Left colon (tissue), 2 donors: ENCODE data around the gene TBC1D7. TPM values are rescaled to one million over a fixed set of nuclear protein-coding genes. Genes with fewer than 3 reads are reported as not detected.

ENCODE experiments used
- ATAC-seq: fragments of 200-7000 bp; cut with Tn5 transposase; one replicate; pipeline ENCODE4 v1.9.1; 2020; ENCODE audit warnings: mild to moderate bottlenecking, moderate library complexity
- DNase-seq, 2 donors: peaks; one replicate each; pipeline ENCODE4 v3.0.0-alpha.2; 2020
- intact Hi-C, 2 donors: fragments of 100-400 bp; cut with DNase I in 1 of 2; cut with micrococcal nuclease in 1 of 2; formaldehyde crosslinking; loops; one replicate each; pipeline versions ENCODE4 v1.11.2 to v1.14.0; 2022; cut with DNase I, micrococcal nuclease
- total RNA-seq, 2 donors: library from RNA; stranded (reverse); fragmentation: NEBNext Ultra II Directional; extraction: Animal tissue kit (Norgen Biotek cat#: 25700); gene quantifications; one replicate each; pipeline ENCODE4 v1.2.1, GENCODE V29; 2021
- donor health status: DM: no; HTN: no; CAD: no.
- donor health status: DM: yes; HTN: yes; CAD: no.

Gene TBC1D7
- total RNA-seq, 2 donors from 2014 or later, result 20.9 to 22.1 TPM

DNA sequence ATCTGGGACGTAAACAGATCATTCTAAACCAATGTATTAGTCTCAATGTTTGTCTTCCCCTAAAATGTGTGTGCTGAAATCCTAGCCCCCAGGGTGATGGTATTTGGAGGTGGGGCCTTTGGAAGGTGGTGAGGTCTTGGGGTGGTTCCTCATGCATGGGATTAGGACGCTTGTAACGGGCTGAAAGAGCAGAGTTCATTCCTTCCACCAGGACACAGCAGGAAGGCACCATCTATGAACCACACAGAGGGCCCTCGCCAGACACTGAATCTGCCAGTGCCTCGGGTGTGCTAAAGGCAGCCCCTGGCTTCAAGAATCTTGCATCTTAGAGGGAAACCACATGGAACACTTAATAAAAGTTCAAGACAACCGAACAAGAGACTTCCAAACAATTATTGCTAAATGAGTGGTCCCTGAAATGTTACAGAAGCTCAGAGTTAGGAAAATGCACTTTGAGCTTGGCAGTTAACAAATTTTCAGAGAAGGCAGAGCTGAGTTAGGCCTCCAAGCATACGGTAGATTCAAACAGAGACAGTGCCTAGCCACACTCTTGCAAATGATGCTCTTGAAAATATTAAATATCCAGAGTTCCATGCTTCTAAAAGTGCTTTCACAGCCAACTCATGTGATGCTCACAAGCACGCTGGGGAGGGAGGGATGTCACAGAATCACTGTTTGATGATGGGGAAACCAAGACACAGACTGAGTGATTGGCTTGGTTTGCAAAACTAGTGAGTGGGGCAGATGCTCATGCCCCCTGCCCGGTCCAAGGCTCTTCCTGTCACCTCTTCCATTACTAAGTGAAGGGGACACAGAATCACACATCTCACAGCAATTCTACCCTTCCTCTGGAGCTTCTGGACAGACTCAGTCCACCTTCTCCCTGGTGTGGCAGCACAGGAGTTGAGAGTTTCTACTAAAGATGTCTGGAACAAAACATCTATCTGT, 27.4 kb downstream of the TBC1D7 start:
- DNase-seq (no peak), ATAC-seq (no peak)
- intact Hi-C loops, result no loop called here

DNA sequence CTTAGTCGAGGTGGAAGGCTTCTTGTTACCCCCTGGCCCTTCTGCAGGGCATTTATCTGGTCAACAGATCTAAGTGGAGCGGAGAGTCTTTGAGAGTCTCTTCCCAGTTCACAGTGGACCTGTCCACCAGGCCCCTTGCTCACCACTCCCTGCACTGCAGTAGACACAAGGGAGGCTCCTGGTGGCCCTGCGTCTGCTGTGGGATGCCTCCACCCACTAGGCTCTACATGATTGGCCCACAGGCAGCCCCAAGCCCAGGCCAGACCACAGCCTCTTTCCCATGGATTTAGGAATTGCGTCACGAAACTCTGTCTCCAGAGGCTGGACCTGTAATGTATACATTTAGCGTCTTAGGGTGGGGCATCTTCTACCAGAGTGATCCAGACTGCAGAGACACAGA, 28.4 kb downstream of the TBC1D7 start:
- ATAC-seq (no peak), DNase-seq (no peak)
- intact Hi-C loops, result no loop called here

DNA sequence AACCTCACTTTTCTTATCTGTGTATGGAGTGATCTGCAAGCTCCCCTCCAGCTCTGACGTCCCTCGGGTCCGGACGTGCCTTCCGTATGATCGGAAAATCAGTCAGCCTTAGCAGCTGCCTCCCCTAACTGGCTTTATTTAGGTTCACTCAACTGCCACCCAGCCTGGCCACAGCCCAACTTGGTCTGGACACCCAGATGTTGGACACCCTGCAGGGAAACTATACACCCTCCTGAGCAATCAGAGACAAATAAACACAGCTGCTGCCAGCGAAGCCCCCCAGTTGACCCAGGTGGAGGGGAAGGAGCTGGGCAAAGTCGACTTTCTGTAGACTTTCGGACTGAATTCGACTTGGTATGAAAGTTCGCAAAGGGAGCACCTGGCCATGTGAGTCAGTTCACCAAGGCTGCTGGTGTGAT, 28.9 kb downstream of the TBC1D7 start:
- intact Hi-C loops, result no loop called here
- no peak for DNase-seq
- no peak for ATAC-seq

DNA sequence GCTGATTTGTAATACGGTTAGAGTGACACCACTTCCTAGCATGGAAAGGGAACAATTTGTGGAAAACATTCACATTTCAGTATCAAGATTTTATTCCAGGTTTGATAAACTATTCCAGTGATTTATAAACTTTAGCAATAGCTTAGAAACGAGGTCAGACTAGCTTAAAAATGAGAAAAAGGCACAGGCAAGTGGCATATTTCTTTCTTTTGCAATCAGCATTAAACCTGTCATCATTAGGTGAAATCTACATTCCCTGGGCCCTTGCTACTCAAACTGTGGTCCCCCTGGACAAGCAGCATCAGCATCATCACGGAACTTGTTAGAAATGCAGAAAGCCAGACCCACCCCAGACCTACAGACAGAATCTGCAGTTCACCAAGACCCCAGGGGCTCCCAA, 29.9 kb downstream of the TBC1D7 start:
- intact Hi-C loops, result no loop called here
- DNase-seq (no peak), ATAC-seq (no peak)

DNA sequence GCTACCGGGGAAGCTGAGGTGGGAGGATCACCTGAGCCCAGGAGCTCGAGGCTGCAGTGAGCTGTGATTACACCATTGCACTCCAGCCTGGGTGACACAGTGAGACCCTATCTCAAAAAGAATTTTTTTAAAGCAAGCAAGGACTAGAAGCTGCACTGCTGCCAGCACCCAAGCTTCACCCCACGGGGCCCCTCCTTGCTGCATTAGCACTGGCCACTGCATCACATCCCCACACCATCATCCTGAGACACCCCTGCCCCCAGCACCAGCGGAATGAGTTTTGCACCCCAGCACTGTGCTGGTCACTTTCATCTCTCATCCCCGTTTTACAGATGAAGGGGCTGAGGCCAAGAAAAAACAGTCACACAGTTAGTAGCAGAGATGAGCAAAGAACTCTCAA, 30.9 kb downstream of the TBC1D7 start:
- intact Hi-C loops, result no loop called here
- no peak for DNase-seq
- no peak for ATAC-seq

DNA sequence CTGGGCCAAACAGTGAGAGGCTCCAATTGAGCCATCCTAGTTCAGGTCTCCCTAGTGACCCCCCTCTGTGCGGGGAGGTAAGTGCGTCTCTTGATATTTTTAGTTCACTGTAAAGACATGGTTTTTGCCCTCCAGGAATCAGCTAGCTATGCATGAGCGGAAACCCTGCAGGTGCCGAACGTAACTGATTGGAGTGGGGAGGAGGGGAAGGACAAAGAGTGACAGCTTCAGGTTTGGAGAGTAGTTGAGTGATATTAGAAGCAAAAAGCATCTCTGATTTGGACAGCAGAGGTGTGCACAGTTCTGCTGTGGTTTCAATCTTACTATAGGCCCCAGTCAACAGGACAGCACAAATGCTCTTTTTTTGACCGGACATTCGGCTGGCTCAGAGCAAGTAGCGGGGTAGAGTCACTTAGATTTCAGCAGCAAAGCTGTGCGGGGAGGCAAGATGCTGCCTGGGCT, 31.8 kb downstream of the TBC1D7 start:
- ATAC-seq (no peak), DNase-seq (no peak)
- intact Hi-C loops, result no loop called here

DNA sequence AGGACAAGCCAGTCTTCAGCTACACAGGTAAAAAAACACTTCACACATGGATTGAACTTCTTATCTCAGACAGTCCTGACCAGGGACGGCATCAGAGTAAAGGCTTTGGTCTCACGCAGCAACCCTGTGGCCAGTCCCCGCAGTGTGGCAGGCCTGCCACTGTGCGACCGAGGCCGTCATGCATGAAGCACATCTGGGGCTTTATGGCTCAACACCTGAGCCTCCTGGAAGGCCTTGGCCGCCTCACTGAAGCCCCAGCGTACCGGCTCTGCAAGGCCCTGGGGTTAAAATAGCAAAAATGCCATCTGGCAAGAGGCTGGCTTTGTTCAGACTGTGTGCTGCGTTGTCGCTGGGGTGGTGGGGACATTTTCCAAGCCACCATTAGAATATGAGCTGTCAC, 32.8 kb downstream of the TBC1D7 start:
- ATAC-seq, result no peak
- DNase-seq, result no peak
- intact Hi-C loops, result no loop called here

DNA sequence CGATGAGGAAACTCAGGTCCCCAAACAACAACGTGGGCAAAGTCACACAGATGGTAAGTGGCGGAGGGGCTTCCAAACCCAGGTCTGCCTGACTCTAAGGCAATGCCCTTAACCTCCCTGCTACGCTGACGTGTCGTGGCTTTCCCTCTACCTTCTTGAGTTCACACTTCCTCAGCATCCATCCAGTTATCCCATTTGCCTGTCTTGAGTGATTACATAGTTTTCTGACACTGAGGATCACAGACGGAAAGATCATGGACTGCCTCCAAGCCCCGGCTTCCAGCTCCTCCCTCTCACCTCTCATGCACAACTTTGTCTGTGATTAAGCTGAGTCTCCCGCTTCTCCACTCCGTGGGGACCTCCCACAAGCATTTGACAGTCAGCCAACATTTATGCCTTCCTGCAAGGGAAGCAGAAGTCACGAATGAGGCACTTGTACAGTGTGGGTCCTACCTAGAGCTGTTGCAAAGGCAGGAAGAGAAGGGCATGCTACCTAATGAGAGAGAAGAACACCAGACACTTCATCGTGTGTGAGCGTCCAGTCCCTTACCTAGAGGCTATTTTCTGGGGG, 33.8 kb downstream of the TBC1D7 start:
- intact Hi-C loops, result no loop called here
- ATAC-seq, result no peak
- DNase-seq, result no peak

DNA sequence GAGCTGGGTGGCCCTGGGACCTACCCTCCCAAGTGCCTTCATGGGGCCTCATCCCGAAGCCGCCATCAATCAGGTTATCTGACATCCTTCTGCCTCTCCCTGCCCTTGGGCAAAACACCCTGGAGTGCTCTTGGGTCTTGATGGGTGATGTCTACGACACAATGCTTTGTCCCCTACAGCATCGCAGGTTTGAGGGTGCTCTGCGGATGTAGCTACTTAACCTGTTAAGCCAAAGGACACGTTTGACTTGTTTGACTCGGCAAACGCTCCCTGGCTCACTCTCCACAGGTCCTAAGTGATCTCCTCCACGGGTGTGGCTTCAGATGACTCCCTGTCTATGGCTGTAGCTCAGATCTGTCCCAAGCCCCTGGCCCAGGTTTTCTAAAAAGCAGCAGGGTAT, 35.6 kb downstream of the TBC1D7 start:
- no peak for ATAC-seq
- intact Hi-C loops, result no loop called here
- no peak for DNase-seq

DNA sequence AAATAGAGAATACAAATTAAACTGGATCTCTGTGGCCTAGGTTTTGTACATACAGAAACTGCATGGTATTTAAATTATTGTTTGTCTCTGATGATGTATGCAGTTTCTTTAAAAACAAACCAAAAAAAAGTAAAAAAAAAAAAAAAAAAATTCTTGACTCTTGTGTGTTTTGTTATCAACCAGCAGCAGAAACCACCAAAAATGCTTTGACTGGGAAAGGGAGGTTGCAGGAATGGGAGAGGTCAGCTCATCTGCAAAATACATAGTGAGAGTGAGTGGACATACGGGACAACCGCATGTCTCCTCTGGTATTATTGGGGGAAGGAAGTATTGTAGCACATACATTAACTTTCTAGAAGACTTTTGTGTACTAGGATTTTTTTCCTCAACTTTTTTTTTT, 38.0 kb downstream of the TBC1D7 start:
- intact Hi-C loops, result no loop called here
- DNase-seq (no peak), ATAC-seq (no peak)

DNA sequence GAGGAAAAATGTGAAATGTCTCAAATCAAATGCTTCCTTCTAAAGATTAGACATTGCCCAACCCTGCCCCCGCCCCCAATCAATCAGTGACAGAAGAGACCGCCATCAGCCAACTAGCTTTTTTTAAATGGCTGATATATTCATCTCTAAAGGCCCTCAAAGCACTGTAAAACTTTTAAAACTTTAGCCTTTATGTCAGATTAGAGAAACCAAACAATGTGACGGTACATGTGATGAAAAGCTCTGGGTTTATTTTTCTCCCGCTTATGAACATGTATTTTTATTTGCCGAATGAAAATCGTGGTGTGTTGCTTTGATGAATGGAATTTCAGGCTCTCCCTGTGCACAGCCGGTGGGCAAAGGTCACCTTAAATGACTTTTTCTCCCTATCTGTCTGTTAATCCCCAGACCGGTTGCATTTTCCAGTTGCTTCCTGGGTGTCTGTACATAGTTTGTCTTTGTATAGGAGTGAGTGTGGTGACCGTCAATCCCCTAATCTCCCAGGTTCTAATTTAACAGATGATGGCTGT, 38.5 kb downstream of the TBC1D7 start:
- peak; percentile 91 for ATAC-seq
- intact Hi-C loops, result no loop called here
- peak; percentile 45 to 58 for DNase-seq

DNA sequence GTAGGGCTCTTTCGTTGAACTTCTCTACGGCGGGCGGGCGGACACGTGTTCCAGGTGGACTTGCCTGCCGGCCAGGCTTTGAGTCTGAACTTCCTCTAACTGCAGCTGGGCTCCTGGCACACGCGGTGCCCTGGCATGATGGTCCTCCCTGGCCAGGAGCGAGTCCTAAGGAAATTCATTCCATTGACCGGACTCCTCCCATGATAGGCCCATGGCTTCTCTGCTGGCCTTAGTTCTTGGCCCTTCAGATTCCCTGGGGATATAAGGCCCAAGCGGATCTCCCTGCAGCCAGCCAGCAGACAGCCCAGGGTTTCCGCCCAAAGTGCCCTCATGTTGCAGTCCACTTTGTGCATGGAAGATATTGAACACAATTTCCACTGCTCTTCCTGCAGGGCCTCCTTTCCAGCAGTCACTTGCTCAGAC, 39.4 kb downstream of the TBC1D7 start:
- ATAC-seq, result no peak
- no peak for DNase-seq
- intact Hi-C loops, result no loop called here

DNA sequence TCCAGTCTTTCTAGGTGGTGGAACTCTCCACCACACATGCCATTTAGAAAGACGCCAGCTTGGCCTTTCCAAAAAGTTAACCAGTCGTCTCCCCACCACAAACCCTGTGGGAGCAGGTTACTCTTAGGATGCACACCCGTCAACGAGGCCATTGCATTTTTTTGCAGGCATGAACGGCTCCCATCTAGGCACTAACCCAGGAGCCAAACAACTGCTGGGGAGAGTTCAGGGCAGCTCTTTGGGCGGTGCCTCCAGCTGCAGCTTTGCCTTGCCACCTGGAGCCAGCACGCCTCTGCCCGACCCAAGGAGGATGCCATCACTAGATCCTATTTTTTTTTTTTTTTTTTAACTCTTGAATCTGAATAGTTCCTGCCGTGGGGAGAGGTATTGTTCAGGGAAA, 39.9 kb downstream of the TBC1D7 start:
- intact Hi-C loops, result no loop called here
- no peak for ATAC-seq

DNA sequence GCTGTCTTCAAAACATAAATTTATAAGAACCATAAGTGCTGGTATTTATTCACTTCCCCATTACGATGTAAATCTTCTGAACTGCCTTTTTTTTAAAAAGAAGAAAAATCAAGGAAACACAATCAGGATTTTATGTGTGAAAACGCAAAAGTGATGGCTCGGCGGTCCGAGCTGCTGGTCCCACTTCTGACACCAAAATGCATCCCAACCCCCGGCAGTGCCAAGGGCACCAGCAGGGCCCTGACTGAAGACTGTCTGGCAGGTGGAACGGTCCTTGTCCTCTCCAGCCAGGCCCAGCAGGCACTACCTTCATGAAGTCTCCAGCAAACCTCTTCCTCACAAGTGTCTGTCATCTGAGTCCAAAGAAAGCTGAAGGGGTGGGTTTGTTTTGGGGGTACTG, 41.2 kb downstream of the TBC1D7 start:
- intact Hi-C loops, result no loop called here
- DNase-seq (no peak), ATAC-seq (no peak)

More for the DNA sequence above, 39.9 kb downstream of the TBC1D7 start:
- DNase-seq, result no peak

DNA sequence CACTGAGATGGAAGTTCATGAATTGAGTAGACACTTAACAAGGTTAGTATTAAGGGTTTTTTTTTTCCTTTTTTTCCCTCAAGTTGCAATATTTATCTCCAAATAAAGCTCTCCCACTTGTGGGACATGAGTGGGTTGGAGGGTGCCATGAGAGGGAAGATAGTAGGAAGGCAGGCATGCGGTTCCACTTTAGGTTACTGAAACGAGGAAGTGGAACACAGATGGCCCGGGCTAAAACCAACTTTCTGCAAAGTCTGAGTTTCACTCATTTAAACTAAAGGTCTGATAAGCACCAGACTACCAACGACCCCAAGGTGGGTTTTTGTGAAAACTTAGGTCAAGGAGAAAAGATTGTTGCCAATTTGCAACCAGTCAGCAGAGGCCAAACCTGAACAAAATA, 42.2 kb downstream of the TBC1D7 start:
- no peak for DNase-seq
- no peak for ATAC-seq
- intact Hi-C loops, result no loop called here

DNA sequence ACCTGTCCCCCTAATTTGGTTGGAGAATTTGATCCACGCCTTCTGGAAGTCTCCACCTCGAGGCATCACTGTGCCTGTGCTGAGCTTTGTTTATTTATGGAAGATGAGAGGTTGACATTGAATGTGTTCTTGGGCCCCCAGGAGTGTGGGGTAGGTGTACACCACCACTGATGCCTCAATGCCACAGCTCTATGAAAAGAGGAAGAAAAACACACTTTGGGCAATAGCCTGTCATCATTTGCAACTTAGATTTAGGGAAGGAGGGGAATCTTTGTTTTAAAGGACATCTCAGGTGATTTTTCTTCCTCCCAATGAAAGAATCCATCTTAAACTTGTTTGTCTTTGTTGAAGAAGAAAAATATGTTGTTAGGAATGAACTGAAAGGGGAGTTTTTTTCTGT, 42.6 kb downstream of the TBC1D7 start:
- no peak for ATAC-seq
- intact Hi-C loops, result no loop called here
- no peak for DNase-seq

DNA sequence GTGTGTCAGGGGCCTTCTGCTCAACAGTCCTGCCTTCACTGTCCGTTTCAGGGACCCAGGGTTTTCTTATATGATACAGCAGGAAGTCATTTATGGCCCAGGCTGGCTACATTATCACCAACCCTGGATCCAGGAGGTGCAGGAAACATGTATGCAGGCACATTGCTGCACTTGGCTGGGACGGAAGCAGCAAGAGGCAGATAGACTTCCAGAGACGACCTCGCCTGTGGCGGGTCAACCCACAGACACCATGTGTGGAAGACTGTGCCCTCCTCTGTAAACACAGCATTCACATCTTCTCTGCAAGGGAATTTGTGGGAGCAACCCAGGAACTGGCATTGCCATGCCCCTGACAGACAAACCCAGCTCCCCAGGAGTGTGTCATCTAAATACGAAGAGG, 43.7 kb downstream of the TBC1D7 start:
- intact Hi-C loops, result no loop called here

DNA sequence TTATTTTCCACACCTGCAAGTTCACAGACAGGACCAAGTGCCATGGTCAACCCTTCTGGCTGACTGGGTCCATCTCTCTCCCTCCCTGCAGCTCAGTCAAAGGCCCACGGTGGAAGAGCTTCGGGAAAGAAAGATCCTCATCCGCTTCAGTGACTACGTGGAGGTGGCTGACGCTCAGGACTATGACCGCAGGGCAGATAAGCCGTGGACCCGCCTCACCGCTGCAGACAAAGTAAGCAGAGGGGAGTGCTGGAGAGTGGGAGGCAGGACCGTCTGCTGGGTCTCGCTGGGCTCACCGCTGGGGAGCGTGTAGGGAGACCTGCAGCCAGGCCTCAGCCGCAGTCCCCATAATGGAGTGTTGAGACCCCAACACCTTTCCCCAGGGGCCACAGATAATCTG, 45.0 kb downstream of the TBC1D7 start:
- intact Hi-C loops, result no loop called here
- DNase-seq (no peak), ATAC-seq (no peak)

More for the DNA sequence above, 43.7 kb downstream of the TBC1D7 start:
- ATAC-seq (no peak), DNase-seq (no peak)

DNA sequence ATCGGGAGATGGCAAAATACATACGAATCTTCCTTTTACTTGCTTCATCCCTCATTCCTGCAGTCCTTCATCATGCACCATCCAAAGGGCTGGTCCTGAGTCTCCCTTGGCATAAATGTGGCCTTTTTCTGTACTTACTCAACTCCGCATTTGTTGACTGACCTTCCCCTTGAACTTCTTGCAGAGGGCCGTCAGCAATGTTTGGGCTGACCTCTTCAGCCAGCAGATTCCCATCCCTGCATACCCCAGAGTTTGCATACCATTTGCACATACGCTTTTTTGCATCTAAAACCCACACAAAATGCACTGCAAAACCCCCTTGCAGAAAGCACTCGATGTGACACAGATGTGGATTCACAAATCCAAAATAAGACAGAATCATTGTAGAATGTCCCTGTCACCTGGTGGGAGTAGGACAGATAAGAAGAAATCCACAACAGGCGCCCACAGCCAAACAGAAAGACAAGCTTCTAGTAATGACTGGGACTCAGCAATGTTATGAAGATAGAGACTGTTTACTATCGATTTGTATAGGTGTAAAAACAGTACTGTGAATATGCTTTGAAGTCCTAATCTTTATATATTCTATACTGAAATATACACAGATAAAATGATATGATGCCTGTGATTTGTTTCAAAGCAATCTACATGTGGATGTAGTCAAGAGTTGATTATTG, 45.8 kb downstream of the TBC1D7 start:
- ATAC-seq (no peak), DNase-seq (no peak)
- intact Hi-C loops, result no loop called here

DNA sequence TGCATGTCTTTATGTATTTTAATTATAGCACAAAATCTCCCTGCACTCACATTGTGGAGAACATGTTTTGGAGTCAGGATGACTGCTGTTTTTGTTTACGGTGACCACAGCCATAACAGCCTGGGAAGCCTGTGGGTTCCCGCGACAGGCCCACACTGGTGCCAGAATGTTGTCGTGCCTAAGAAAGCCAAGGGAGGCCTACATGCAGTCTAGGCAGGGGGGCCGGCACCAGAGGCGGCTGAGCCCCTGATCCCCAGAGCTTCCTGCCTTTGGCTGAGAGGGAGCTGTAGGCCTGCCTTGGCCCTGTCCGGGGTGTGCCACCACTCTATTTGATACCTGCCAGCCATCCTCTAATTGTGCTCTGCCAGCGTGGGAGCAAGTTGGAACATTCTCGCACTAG, 46.7 kb downstream of the TBC1D7 start:
- intact Hi-C loops, result no loop called here
- ATAC-seq, result no peak
- no peak for DNase-seq
